MM.1S (cell line): Measurements from ENCODE around the gene SPTBN2.

Source experiments
- DNase-seq: peaks from one replicate; pipeline ENCODE4 v3.0.0-alpha.2; 2015
- H2AFZ ChIP-seq: fragments of 300-600 bp; sonication (generic); 2 replicates; pipeline ENCODE4 v1.6.0; 2016; ENCODE audit warnings: antibody characterized with exemption, low read length
- H3F3A ChIP-seq: fragments of 300-600 bp; sonication (generic); 2 replicates; pipeline ENCODE4 v1.6.1; 2016; ENCODE audit warnings: mild to moderate bottlenecking, antibody characterized with exemption, low read length, moderate library complexity, mixed read lengths; ENCODE audit not compliant: insufficient read depth
- H3K27ac ChIP-seq: fragments of 300-600 bp; sonication (generic); 2 replicates; pipeline ENCODE4 v1.5.1; 2016; ENCODE audit warnings: mild to moderate bottlenecking, low read length
- H3K27me3 ChIP-seq: fragments of 300-600 bp; sonication (generic); replicated peaks from 2 replicates; pipeline ENCODE4 v1.6.0; 2016; ENCODE audit warnings: low read length; ENCODE audit not compliant: insufficient read depth
- H3K36me3 ChIP-seq: fragments of 300-600 bp; sonication (generic); replicated peaks from 2 replicates; pipeline ENCODE4 v1.6.1; 2016; ENCODE audit warnings: mild to moderate bottlenecking, low read length, mixed read lengths; ENCODE audit not compliant: insufficient read depth
- H3K4me1 ChIP-seq: fragments of 300-600 bp; sonication (generic); 2 replicates; pipeline ENCODE4 v1.6.1; 2016; ENCODE audit warnings: low read length, mixed read lengths
- H3K4me2 ChIP-seq: fragments of 300-600 bp; sonication (generic); 2 replicates; pipeline ENCODE4 v1.6.0; 2016; ENCODE audit warnings: low read depth, low read length
- H3K4me3 ChIP-seq: fragments of 300-600 bp; sonication (generic); 2 replicates; pipeline ENCODE4 v1.5.1; 2016; ENCODE audit warnings: low read length, mixed read lengths
- H3K79me2 ChIP-seq: fragments of 300-600 bp; sonication (generic); 2 replicates; pipeline ENCODE4 v1.6.1; 2016; ENCODE audit warnings: mixed run types, low read length, mixed read lengths
- H3K9ac ChIP-seq: fragments of 300-600 bp; sonication (generic); 2 replicates; pipeline ENCODE4 v1.6.1; 2016; ENCODE audit warnings: low read length, mixed read lengths
- H3K9me2 ChIP-seq: fragments of 300-600 bp; sonication (generic); replicated peaks from 2 replicates; pipeline ENCODE4 v1.6.1; 2016; ENCODE audit warnings: mild to moderate bottlenecking, low read length, mixed read lengths; ENCODE audit not compliant: insufficient read depth
- H3K9me3 ChIP-seq: fragments of 300-600 bp; sonication (generic); replicated peaks from 2 replicates; pipeline ENCODE4 v1.6.1; 2016; ENCODE audit warnings: mild to moderate bottlenecking, low read length, mixed read lengths; ENCODE audit not compliant: insufficient read depth
- H4K20me1 ChIP-seq: fragments of 300-600 bp; sonication (generic); 2 replicates; pipeline ENCODE4 v1.6.1; 2016; ENCODE audit warnings: mild to moderate bottlenecking, low read length, moderate library complexity, mixed read lengths; ENCODE audit not compliant: insufficient read depth
- CTCF ChIP-seq: fragments of 300-600 bp; sonication (generic); IDR thresholded peaks from 2 replicates; pipeline ENCODE4 v1.5.1; 2016; ENCODE audit warnings: antibody characterized with exemption, low read length, mixed read lengths
- EZH2 ChIP-seq: fragments of 300-600 bp; sonication (generic); optimal IDR thresholded peaks from 2 replicates; pipeline ENCODE3; 2017; ENCODE audit warnings: low read depth, mild to moderate bottlenecking, antibody characterized with exemption, low read length, mixed read lengths
- EZH2phosphoT487 ChIP-seq: fragments of 300-600 bp; sonication (generic); IDR thresholded peaks from 2 replicates; pipeline ENCODE4 v1.6.1; 2018; ENCODE audit warnings: antibody characterized with exemption, low read length

SPTBN2 gene

GRCh38 chr11:66767666-66768065 lies 38.6 kb upstream of the SPTBN2 start:
- H3K27ac ChIP-seq: no peak overlapping the region

GRCh38 chr11:66766681-66767080 lies 37.7 kb upstream of the SPTBN2 start:
- Histone ChIP-seq H3K4me3 (no peak overlapping the region), H3K27ac (no peak overlapping the region), H3K4me1 (no peaks in the 10 kb centered on the region), H3F3A (no peaks in the 10 kb centered on the region), H3K9me3 (no peaks in the 10 kb centered on the region), H2AFZ (no peak overlapping the region), H3K9me2 (no peaks in the 10 kb centered on the region), H3K36me3 (no peaks in the 10 kb centered on the region), H3K9ac (no peak overlapping the region), H4K20me1 (no peaks in the 10 kb centered on the region), H3K79me2 (no peaks in the 10 kb centered on the region; the same call in 1 of the 2 replicates), H3K27me3 (no peaks in the 10 kb centered on the region), H3K4me2 (no peak overlapping the region)
- no peak for DNase-seq
- no peak for TF ChIP-seq EZH2
- TF ChIP-seq CTCF: no peak
- TF ChIP-seq EZH2phosphoT487: no peak

More at GRCh38 chr11:66767666-66768065, 38.6 kb upstream of the SPTBN2 start:
- Histone ChIP-seq H3K27me3 (no peaks in the 10 kb centered on the region), H3K9me3 (no peaks in the 10 kb centered on the region), H4K20me1 (no peaks in the 10 kb centered on the region), H3K4me1 (no peaks in the 10 kb centered on the region), H3K4me3 (no peak overlapping the region), H3F3A (no peaks in the 10 kb centered on the region), H3K79me2 (no peaks in the 10 kb centered on the region; the same call in 1 of the 2 replicates), H3K36me3 (no peaks in the 10 kb centered on the region), H3K4me2 (no peak overlapping the region), H3K9ac (no peak overlapping the region), H2AFZ (no peak overlapping the region), H3K9me2 (no peaks in the 10 kb centered on the region)
- DNase-seq: no peak
- TF ChIP-seq EZH2 (no peak), EZH2phosphoT487 (no peak), CTCF (no peak)

GRCh38 chr11:66762088-66762487 lies 33.1 kb upstream of the SPTBN2 start:
- H3K9ac ChIP-seq: no peak overlapping the region
- H3K4me2 ChIP-seq: no peak overlapping the region
- no peaks in the 10 kb centered on the region for H3F3A ChIP-seq
- no peaks in the 10 kb centered on the region; the same call in 1 of the 2 replicates for H3K79me2 ChIP-seq
- TF ChIP-seq EZH2: no peak
- TF ChIP-seq CTCF: no peak
- no peaks in the 10 kb centered on the region for H3K36me3 ChIP-seq
- no peaks in the 10 kb centered on the region for H3K9me3 ChIP-seq
- H3K4me1 ChIP-seq: no peaks in the 10 kb centered on the region
- no peaks in the 10 kb centered on the region for H3K9me2 ChIP-seq
- no peak overlapping the region for H2AFZ ChIP-seq
- no peak overlapping the region for H3K4me3 ChIP-seq
- no peaks in the 10 kb centered on the region for H3K27me3 ChIP-seq
- no peak overlapping the region for H3K27ac ChIP-seq
- no peak for DNase-seq
- no peaks in the 10 kb centered on the region for H4K20me1 ChIP-seq
